HEK293 (cell line): ENCODE measurements around the gene ITIH5.

Experiments
- CTCF ChIP-seq: fragments of 450-650 bp; formaldehyde crosslinking; IDR thresholded peaks from 2 replicates; pipeline ENCODE4 v1.5.1; 2016; ENCODE audit warnings: missing biosample characterization, missing genetic modification characterization
- GLIS1 ChIP-seq: fragments of 450-650 bp; formaldehyde crosslinking; IDR thresholded peaks from 2 replicates; pipeline ENCODE4 v1.5.1; 2016; ENCODE audit warnings: missing biosample characterization, missing genetic modification characterization
- HOXA7 ChIP-seq: sonication (generic); formaldehyde crosslinking; IDR thresholded peaks from 2 replicates; pipeline ENCODE4 v1.8.1; 2022; ENCODE audit warnings: missing genetic modification reagents, borderline replicate concordance
- OSR2 ChIP-seq: fragments of 450-650 bp; formaldehyde crosslinking; IDR thresholded peaks from 2 replicates; pipeline ENCODE4 v1.5.1; 2016; ENCODE audit warnings: missing biosample characterization, missing genetic modification characterization
- PRDM4 ChIP-seq: fragments of 450-650 bp; formaldehyde crosslinking; IDR thresholded peaks from 2 replicates; pipeline ENCODE4 v1.5.1; 2017; ENCODE audit warnings: missing biosample characterization, missing genetic modification characterization
- ZNF121 ChIP-seq: fragments of 450-650 bp; formaldehyde crosslinking; IDR thresholded peaks from 2 replicates; pipeline ENCODE4 v1.5.1; 2016; ENCODE audit warnings: missing biosample characterization, missing genetic modification characterization
- ZNF214 ChIP-seq: fragments of 450-650 bp; formaldehyde crosslinking; IDR thresholded peaks from 2 replicates; pipeline ENCODE4 v1.5.1; 2017; ENCODE audit warnings: missing biosample characterization, mild to moderate bottlenecking, missing genetic modification characterization, borderline replicate concordance
- ZNF24 ChIP-seq: fragments of 450-650 bp; formaldehyde crosslinking; IDR thresholded peaks from 2 replicates; pipeline ENCODE4 v1.5.1; 2016; ENCODE audit warnings: missing biosample characterization, missing genetic modification characterization
- ZNF248 ChIP-seq: fragments of 450-650 bp; formaldehyde crosslinking; IDR thresholded peaks from 2 replicates; pipeline ENCODE4 v1.5.1; 2017; ENCODE audit warnings: missing biosample characterization, missing genetic modification characterization
- ZNF26 ChIP-seq: fragments of 450-650 bp; formaldehyde crosslinking; IDR thresholded peaks from 2 replicates; pipeline ENCODE4 v1.5.1; 2016; ENCODE audit warnings: missing biosample characterization, missing genetic modification characterization
- ZNF366 ChIP-seq: fragments of 450-650 bp; formaldehyde crosslinking; conservative IDR thresholded peaks from 2 replicates; pipeline ENCODE4 v1.5.1; 2016; ENCODE audit warnings: missing biosample characterization, missing genetic modification characterization
- ZNF391 ChIP-seq: fragments of 450-650 bp; formaldehyde crosslinking; IDR thresholded peaks from 2 replicates; pipeline ENCODE4 v1.5.1; 2016; ENCODE audit warnings: low read depth, missing biosample characterization, missing genetic modification characterization, borderline replicate concordance
- ZNF398 ChIP-seq: fragments of 450-650 bp; formaldehyde crosslinking; IDR thresholded peaks from 2 replicates; pipeline ENCODE4 v1.5.1; 2017; ENCODE audit warnings: missing biosample characterization, missing genetic modification characterization
- ZNF549 ChIP-seq: fragments of 450-650 bp; IDR thresholded peaks from 2 replicates; pipeline ENCODE4 v1.5.1; 2018; ENCODE audit warnings: missing biosample characterization, missing genetic modification characterization, mild to moderate bottlenecking, inconsistent platforms, moderate library complexity
- ZNF558 ChIP-seq: fragments of 450-650 bp; formaldehyde crosslinking; IDR thresholded peaks from 2 replicates; pipeline ENCODE4 v1.5.1; 2016; ENCODE audit warnings: missing biosample characterization, missing genetic modification characterization
- ZNF561 ChIP-seq: fragments of 450-650 bp; IDR thresholded peaks from 2 replicates; pipeline ENCODE4 v1.5.1; 2018; ENCODE audit warnings: missing biosample characterization, missing genetic modification characterization, borderline replicate concordance
- ZNF585B ChIP-seq: fragments of 450-650 bp; formaldehyde crosslinking; IDR thresholded peaks from 2 replicates; pipeline ENCODE4 v1.5.1; 2016; ENCODE audit warnings: missing biosample characterization, missing genetic modification characterization
- ZNF600 ChIP-seq: fragments of 450-650 bp; formaldehyde crosslinking; IDR thresholded peaks from 2 replicates; pipeline ENCODE4 v1.5.1; 2016; ENCODE audit warnings: missing biosample characterization, missing genetic modification characterization
- ZNF621 ChIP-seq: fragments of 450-650 bp; formaldehyde crosslinking; IDR thresholded peaks from 2 replicates; pipeline ENCODE4 v1.5.1; 2017; ENCODE audit warnings: missing biosample characterization, missing genetic modification characterization
- ZNF660 ChIP-seq: fragments of 450-650 bp; IDR thresholded peaks from 2 replicates; pipeline ENCODE4 v1.5.1; 2018; ENCODE audit warnings: missing biosample characterization, mild to moderate bottlenecking, missing genetic modification characterization
- ZNF707 ChIP-seq: fragments of 450-650 bp; formaldehyde crosslinking; IDR thresholded peaks from 2 replicates; pipeline ENCODE4 v1.5.1; 2016; ENCODE audit warnings: missing biosample characterization, missing genetic modification characterization
- ZNF837 ChIP-seq: fragments of 450-650 bp; formaldehyde crosslinking; IDR thresholded peaks from 2 replicates; pipeline ENCODE4 v1.5.1; 2016; ENCODE audit warnings: missing biosample characterization, missing genetic modification characterization
- TF ChIP-seq, protein P1 (sequence below): fragments of 450-650 bp; formaldehyde crosslinking; IDR thresholded peaks from 2 replicates; pipeline ENCODE4 v1.5.0; 2017; ENCODE audit warnings: missing biosample characterization, missing genetic modification characterization, borderline replicate concordance
- TF ChIP-seq, protein P2 (sequence below): fragments of 450-650 bp; IDR thresholded peaks from 2 replicates; pipeline ENCODE4 v1.5.1; 2018; ENCODE audit warnings: missing biosample characterization, mild to moderate bottlenecking, missing genetic modification characterization
- TF ChIP-seq, protein P3 (sequence below): fragments of 450-650 bp; formaldehyde crosslinking; IDR thresholded peaks from 2 replicates; pipeline ENCODE4 v1.5.1; 2016; ENCODE audit warnings: missing biosample characterization, missing genetic modification characterization

ITIH5 gene

DNA sequence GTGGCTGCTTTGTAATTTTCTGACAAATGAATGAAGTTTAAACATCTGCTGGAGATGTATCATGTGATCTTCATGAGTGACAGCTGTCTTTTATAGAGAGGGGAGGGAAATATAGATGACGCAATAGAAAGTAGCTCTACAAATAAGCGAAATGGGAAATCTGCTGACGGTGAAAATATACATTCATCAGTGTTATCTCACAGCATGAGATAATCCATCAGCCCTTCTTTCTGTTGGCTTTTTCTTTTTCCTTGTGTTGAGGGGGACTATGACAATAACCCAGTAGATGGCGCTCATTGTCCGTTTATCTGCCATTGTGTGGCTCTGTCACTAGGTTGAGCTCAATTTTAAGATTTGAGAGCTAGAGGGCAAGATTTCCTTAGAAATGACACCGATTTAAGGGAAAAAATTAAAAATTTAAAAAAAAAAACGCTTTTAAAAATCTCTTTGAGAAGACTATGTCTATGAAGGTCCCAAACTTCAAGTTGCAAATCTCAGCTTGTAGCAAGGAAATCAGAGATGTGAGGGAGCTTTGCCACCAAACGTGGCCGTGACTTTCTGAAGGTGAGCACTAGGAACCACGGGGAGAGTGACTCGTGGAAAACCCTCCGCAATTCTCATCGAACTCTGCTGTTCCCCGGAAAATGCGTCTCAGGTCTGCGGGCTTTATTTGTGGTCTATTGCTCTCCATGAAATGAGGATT, 141.3 kb downstream of the ITIH5 start (continued):
- TF ChIP-seq CTCF (tag by site-specific recombination), result peak; percentile 66
- no peak for TF ChIP-seq ZNF585B (tag by site-specific recombination)
- TF ChIP-seq ZNF558 (tag by site-specific recombination), result peak; percentile 32; the same call in 1 of the 2 replicates
- no peak for TF ChIP-seq ZNF248 (tag by site-specific recombination)
- peak; percentile 59 for TF ChIP-seq ZNF366 (tag by site-specific recombination)
- no peak for TF ChIP-seq HOXA7 (CRISPR knock-in tag)
- no peak for TF ChIP-seq ZNF26 (tag by site-specific recombination)
- TF ChIP-seq ZNF121 (tag by site-specific recombination), result no peak
- TF ChIP-seq, protein P1, sequence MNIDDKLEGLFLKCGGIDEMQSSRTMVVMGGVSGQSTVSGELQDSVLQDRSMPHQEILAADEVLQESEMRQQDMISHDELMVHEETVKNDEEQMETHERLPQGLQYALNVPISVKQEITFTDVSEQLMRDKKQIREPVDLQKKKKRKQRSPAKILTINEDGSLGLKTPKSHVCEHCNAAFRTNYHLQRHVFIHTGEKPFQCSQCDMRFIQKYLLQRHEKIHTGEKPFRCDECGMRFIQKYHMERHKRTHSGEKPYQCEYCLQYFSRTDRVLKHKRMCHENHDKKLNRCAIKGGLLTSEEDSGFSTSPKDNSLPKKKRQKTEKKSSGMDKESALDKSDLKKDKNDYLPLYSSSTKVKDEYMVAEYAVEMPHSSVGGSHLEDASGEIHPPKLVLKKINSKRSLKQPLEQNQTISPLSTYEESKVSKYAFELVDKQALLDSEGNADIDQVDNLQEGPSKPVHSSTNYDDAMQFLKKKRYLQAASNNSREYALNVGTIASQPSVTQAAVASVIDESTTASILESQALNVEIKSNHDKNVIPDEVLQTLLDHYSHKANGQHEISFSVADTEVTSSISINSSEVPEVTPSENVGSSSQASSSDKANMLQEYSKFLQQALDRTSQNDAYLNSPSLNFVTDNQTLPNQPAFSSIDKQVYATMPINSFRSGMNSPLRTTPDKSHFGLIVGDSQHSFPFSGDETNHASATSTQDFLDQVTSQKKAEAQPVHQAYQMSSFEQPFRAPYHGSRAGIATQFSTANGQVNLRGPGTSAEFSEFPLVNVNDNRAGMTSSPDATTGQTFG (tag by site-specific recombination), result no peak
- no peak for TF ChIP-seq ZNF621 (tag by site-specific recombination)
- no peak for TF ChIP-seq ZNF214
- no peak for TF ChIP-seq ZNF600
- no peak for TF ChIP-seq GLIS1 (tag by site-specific recombination)
- no peak for TF ChIP-seq ZNF707 (tag by site-specific recombination)
- no peak for TF ChIP-seq OSR2 (tag by site-specific recombination)
- no peak for TF ChIP-seq ZNF837 (tag by site-specific recombination)
- TF ChIP-seq ZNF24 (tag by site-specific recombination), result no peak
- TF ChIP-seq ZNF561 (tag by site-specific recombination), result no peak
- TF ChIP-seq ZNF398 (tag by site-specific recombination), result no peak
- no peak for TF ChIP-seq ZNF391 (tag by site-specific recombination)
- TF ChIP-seq ZNF549 (tag by site-specific recombination), result no peak
- TF ChIP-seq, protein P2, sequence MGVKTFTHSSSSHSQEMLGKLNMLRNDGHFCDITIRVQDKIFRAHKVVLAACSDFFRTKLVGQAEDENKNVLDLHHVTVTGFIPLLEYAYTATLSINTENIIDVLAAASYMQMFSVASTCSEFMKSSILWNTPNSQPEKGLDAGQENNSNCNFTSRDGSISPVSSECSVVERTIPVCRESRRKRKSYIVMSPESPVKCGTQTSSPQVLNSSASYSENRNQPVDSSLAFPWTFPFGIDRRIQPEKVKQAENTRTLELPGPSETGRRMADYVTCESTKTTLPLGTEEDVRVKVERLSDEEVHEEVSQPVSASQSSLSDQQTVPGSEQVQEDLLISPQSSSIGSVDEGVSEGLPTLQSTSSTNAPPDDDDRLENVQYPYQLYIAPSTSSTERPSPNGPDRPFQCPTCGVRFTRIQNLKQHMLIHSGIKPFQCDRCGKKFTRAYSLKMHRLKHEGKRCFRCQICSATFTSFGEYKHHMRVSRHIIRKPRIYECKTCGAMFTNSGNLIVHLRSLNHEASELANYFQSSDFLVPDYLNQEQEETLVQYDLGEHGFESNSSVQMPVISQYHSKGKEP (tag by site-specific recombination), result 0 out of 2 replicates have a peak, but pooled peaks have one; percentile 6
- TF ChIP-seq ZNF660 (tag by site-specific recombination), result peak; percentile 83; the same call in 1 of the 2 replicates
- TF ChIP-seq, protein P3, sequence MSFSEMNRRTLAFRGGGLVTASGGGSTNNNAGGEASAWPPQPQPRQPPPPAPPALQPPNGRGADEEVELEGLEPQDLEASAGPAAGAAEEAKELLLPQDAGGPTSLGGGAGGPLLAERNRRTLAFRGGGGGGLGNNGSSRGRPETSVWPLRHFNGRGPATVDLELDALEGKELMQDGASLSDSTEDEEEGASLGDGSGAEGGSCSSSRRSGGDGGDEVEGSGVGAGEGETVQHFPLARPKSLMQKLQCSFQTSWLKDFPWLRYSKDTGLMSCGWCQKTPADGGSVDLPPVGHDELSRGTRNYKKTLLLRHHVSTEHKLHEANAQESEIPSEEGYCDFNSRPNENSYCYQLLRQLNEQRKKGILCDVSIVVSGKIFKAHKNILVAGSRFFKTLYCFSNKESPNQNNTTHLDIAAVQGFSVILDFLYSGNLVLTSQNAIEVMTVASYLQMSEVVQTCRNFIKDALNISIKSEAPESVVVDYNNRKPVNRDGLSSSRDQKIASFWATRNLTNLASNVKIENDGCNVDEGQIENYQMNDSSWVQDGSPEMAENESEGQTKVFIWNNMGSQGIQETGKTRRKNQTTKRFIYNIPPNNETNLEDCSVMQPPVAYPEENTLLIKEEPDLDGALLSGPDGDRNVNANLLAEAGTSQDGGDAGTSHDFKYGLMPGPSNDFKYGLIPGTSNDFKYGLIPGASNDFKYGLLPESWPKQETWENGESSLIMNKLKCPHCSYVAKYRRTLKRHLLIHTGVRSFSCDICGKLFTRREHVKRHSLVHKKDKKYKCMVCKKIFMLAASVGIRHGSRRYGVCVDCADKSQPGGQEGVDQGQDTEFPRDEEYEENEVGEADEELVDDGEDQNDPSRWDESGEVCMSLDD (tag by site-specific recombination), result no peak
- no peak for TF ChIP-seq PRDM4 (tag by site-specific recombination)
